SK-N-SH (cell line): ENCODE data around the gene CATSPERB. TPM values are rescaled to one million over a fixed set of nuclear protein-coding genes. Genes with fewer than 3 reads are reported as not detected.

Source experiments
- CTCF ChIA-PET: fragments of 300-600, 350-600 bp; formaldehyde crosslinking; extraction: SDS; loops from one replicate; lab custom pipeline; 2021; lab: Yijun Ruan, JAX
- POLR2A ChIA-PET: fragments of 350-600 bp; sonication (Branson Sonifier 250); formaldehyde crosslinking; extraction: SDS; loops from one replicate; lab custom pipeline; 2020; ENCODE audit warnings: antibody characterized with exemption, inconsistent platforms; lab: Yijun Ruan, JAX
- DNase-seq: peaks from one replicate; pipeline ENCODE4 v3.0.0; 2012
- H2AFZ ChIP-seq: fragments of 200-600 bp; sonication (generic); 2 replicates; pipeline ENCODE4 v1.8.1; 2016; ENCODE audit warnings: antibody characterized with exemption, mild to moderate bottlenecking, low read depth
- H3F3A ChIP-seq: fragments of 200-600 bp; sonication (generic); replicated peaks from 2 replicates; pipeline ENCODE3; 2016; ENCODE audit warnings: antibody characterized with exemption, mild to moderate bottlenecking; ENCODE audit not compliant: insufficient read depth
- H3K27ac ChIP-seq, 2 experiments: fragments of 200-500 bp in 1 of 2; fragments of 200-600 bp in 1 of 2; sonication (Bioruptor generic) in 1 of 2; sonication (generic), shearing (Covaris generic) in 1 of 2; 2 replicates each; pipeline versions ENCODE4 v1.5.1 to v1.6.1; 2014 to 2016; ENCODE audit warnings: low read depth in 2 of 2, inconsistent platforms in 1 of 2, low read length in 1 of 2, mild to moderate bottlenecking in 1 of 2, mixed read lengths in 1 of 2
- H3K27me3 ChIP-seq: fragments of 200-600 bp; sonication (generic), shearing (Covaris generic); 2 replicates; pipeline ENCODE4 v1.6.1; 2016; ENCODE audit warnings: mixed run types; ENCODE audit not compliant: insufficient read depth
- H3K36me3 ChIP-seq, 2 experiments: fragments of 200-500 bp in 1 of 2; fragments of 200-600 bp in 1 of 2; sonication (Bioruptor generic) in 1 of 2; sonication (generic) in 1 of 2; replicated peaks in 1 of 2; 2 replicates each; pipeline versions ENCODE3 to v1.5.1; 2014 to 2016; ENCODE audit warnings: low read length in 1 of 2, mild to moderate bottlenecking in 1 of 2; ENCODE audit not compliant: insufficient read depth in 2 of 2, control insufficient read depth in 1 of 2
- H3K4me1 ChIP-seq, 2 experiments: fragments of 200-500 bp in 1 of 2; fragments of 200-600 bp in 1 of 2; sonication (Bioruptor generic) in 1 of 2; sonication (generic), shearing (Covaris generic) in 1 of 2; 2 replicates each; pipeline versions ENCODE4 v1.5.1 to v1.6.1; 2014 to 2016; ENCODE audit warnings: low read depth in 1 of 2, low read length in 1 of 2, mixed run types in 1 of 2; ENCODE audit not compliant: insufficient read depth in 2 of 2, control insufficient read depth in 1 of 2
- H3K4me2 ChIP-seq: fragments of 200-600 bp; sonication (generic), shearing (Covaris generic); 2 replicates; pipeline ENCODE4 v1.6.1; 2017; ENCODE audit warnings: mixed run types
- H3K4me3 ChIP-seq, 2 experiments: fragments of 200-500 bp in 1 of 2; fragments of 200-600 bp in 1 of 2; sonication (Bioruptor generic) in 1 of 2; sonication (generic), shearing (Covaris generic) in 1 of 2; 2 replicates each; pipeline versions ENCODE4 v1.5.1 to v1.8.1; 2014 to 2016; ENCODE audit warnings: low read depth in 2 of 2, inconsistent platforms in 1 of 2, low read length in 1 of 2, mild to moderate bottlenecking in 1 of 2, mixed read lengths in 1 of 2, moderate library complexity in 1 of 2
- H3K79me2 ChIP-seq: fragments of 200-600 bp; sonication (generic); 2 replicates; pipeline ENCODE4 v1.8.1; 2017; ENCODE audit warnings: mild to moderate bottlenecking; ENCODE audit not compliant: insufficient read depth
- H3K9ac ChIP-seq: fragments of 200-600 bp; sonication (generic); 2 replicates; pipeline ENCODE4 v1.6.1; 2017; ENCODE audit warnings: mixed run types
- H3K9me2 ChIP-seq: fragments of 200-600 bp; sonication (generic); 2 replicates; pipeline ENCODE4 v1.6.1; 2017; ENCODE audit warnings: mixed run types
- H3K9me3 ChIP-seq: fragments of 200-600 bp; sonication (generic); 2 replicates; pipeline ENCODE4 v1.6.1; 2017; ENCODE audit warnings: mixed run types, mild to moderate bottlenecking, moderate library complexity
- H4K20me1 ChIP-seq: fragments of 200-600 bp; sonication (generic); 2 replicates; pipeline ENCODE4 v1.6.1; 2017; ENCODE audit warnings: mild to moderate bottlenecking, mixed run types; ENCODE audit not compliant: insufficient read depth
- CHD2 ChIP-seq: fragments of 150-350 bp; IDR thresholded peaks from 2 replicates; pipeline ENCODE4 v1.6.1; 2018; ENCODE audit warnings: low read length; ENCODE audit not compliant: partially characterized antibody
- EP300 ChIP-seq, 2 experiments: IDR thresholded peaks; 2 replicates each; pipeline versions ENCODE4 v1.4.0 to v1.6.1; 2012; ENCODE audit warnings: borderline replicate concordance in 1 of 2, low read depth in 1 of 2, low read length in 1 of 2
- EZH2phosphoT487 ChIP-seq: fragments of 200-600 bp; sonication (generic); IDR thresholded peaks from 2 replicates; pipeline ENCODE4 v1.6.1; 2017; ENCODE audit warnings: low read depth, mixed run types, mild to moderate bottlenecking, antibody characterized with exemption, moderate library complexity, borderline replicate concordance
- FOSL2 ChIP-seq: IDR thresholded peaks from 2 replicates; pipeline ENCODE4 v1.4.0; 2012; ENCODE audit warnings: low read depth, mild to moderate bottlenecking, moderate library complexity, borderline replicate concordance
- FOXJ3 ChIP-seq: sonication (generic); formaldehyde crosslinking; IDR thresholded peaks from 2 replicates; pipeline ENCODE4 v1.5.1; 2020; ENCODE audit warnings: mild to moderate bottlenecking, missing genetic modification reagents
- GATA2 ChIP-seq: sonication (generic); formaldehyde crosslinking; IDR thresholded peaks from 2 replicates; pipeline ENCODE4 v1.5.0; 2020; ENCODE audit warnings: mild to moderate bottlenecking, missing genetic modification reagents
- JUND ChIP-seq: IDR thresholded peaks from 2 replicates; pipeline ENCODE4 v1.4.0; 2012
- MEF2A ChIP-seq: IDR thresholded peaks from 2 replicates; pipeline ENCODE4 v1.4.0; 2012; ENCODE audit warnings: low read depth, borderline replicate concordance
- MXI1 ChIP-seq: IDR thresholded peaks from 2 replicates; pipeline ENCODE4 v1.6.1; 2012; ENCODE audit warnings: mild to moderate bottlenecking, low read depth, low read length, improper control_type of control experiment
- RFX5 ChIP-seq: IDR thresholded peaks from 2 replicates; pipeline ENCODE4 v1.6.1; 2012; ENCODE audit warnings: mild to moderate bottlenecking, improper control_type of control experiment, low read length
- RXRA ChIP-seq: IDR thresholded peaks from 2 replicates; pipeline ENCODE4 v1.4.0; 2012; ENCODE audit warnings: low read depth, mild to moderate bottlenecking, borderline replicate concordance
- SIN3A ChIP-seq: IDR thresholded peaks from 2 replicates; pipeline ENCODE4 v1.6.1; 2012; ENCODE audit warnings: low read depth, mild to moderate bottlenecking, low read length, moderate library complexity, borderline replicate concordance
- TAF1 ChIP-seq: IDR thresholded peaks from 2 replicates; pipeline ENCODE4 v1.6.1; 2012; ENCODE audit warnings: low read depth, mild to moderate bottlenecking, low read length, moderate library complexity, borderline replicate concordance
- YY1 ChIP-seq: IDR thresholded peaks from 2 replicates; pipeline ENCODE4 v1.4.0; 2012; ENCODE audit warnings: low read depth, mild to moderate bottlenecking
- WGBS: methylation state at CpG from one replicate; pipeline ENCODE4 v1.1.6; 2017; ENCODE audit warnings: low lambda C conversion rate; 5-methylcytosine and 5-hydroxymethylcytosine counted together
- polyA plus RNA-seq, 3 experiments: library from polyadenylated mRNA; depleted of rRNA; stranded (reverse); fragments of >200 nt; gene quantifications; 2 replicates each; pipeline ENCODE4 v1.2.3, GENCODE V29; 2012
- TF ChIP-seq, protein P1 (sequence below): fragments of 200-600 bp; sonication (generic); IDR thresholded peaks from 2 replicates; pipeline ENCODE4 v1.6.1; 2017; ENCODE audit warnings: antibody characterized with exemption, mild to moderate bottlenecking, moderate library complexity
- TF ChIP-seq, protein P2 (sequence below): fragments of 150-350 bp; IDR thresholded peaks from 2 replicates; pipeline ENCODE4 v1.6.1; 2017; ENCODE audit warnings: antibody characterized with exemption, low read length, low read depth, borderline replicate concordance
- TF ChIP-seq, protein P3 (sequence below): fragments of 150-350 bp; IDR thresholded peaks from 2 replicates; pipeline ENCODE4 v1.6.1; 2016; ENCODE audit warnings: mild to moderate bottlenecking, low read depth, low read length
- TF ChIP-seq, protein P4 (sequence below): IDR thresholded peaks from 2 replicates; pipeline ENCODE4; 2012
- TF ChIP-seq, protein P5 (sequence below): IDR thresholded peaks from 2 replicates; pipeline ENCODE4 v1.6.1; 2012; ENCODE audit warnings: mild to moderate bottlenecking, low read depth, low read length, moderate library complexity

The CATSPERB gene
- polyA plus RNA-seq, 1 of the 3 experiments (the other 2 are of a cell fraction): 0.08 TPM

DNA sequence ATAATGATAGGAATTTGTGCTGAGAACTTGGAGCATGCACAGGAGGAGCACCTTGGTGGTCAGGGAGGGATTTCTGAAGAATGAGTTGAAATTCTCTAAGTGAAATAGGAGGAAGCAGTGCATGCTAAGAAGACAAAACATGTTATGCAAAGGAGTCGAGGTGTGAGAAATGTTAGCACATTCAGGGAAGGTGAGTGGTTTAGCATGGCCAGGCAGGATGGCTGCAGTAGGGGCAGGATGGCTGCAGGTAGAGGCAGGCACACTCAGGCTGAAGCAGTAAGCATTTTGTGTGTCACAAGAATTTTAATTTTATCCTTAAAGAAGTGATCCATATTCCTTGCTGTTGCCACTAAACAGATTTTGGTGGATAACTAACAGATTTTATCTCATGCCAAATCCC is 46.3 kb downstream of the CATSPERB start (continued):
- TF ChIP-seq, protein P1, sequence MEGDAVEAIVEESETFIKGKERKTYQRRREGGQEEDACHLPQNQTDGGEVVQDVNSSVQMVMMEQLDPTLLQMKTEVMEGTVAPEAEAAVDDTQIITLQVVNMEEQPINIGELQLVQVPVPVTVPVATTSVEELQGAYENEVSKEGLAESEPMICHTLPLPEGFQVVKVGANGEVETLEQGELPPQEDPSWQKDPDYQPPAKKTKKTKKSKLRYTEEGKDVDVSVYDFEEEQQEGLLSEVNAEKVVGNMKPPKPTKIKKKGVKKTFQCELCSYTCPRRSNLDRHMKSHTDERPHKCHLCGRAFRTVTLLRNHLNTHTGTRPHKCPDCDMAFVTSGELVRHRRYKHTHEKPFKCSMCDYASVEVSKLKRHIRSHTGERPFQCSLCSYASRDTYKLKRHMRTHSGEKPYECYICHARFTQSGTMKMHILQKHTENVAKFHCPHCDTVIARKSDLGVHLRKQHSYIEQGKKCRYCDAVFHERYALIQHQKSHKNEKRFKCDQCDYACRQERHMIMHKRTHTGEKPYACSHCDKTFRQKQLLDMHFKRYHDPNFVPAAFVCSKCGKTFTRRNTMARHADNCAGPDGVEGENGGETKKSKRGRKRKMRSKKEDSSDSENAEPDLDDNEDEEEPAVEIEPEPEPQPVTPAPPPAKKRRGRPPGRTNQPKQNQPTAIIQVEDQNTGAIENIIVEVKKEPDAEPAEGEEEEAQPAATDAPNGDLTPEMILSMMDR: no peak
- TF ChIP-seq RXRA (no peak), SIN3A (no peak), YY1 (no peak), CHD2 (no peak), RFX5 (no peak)
- TF ChIP-seq, all 33 proteins: peak for 0

DNA sequence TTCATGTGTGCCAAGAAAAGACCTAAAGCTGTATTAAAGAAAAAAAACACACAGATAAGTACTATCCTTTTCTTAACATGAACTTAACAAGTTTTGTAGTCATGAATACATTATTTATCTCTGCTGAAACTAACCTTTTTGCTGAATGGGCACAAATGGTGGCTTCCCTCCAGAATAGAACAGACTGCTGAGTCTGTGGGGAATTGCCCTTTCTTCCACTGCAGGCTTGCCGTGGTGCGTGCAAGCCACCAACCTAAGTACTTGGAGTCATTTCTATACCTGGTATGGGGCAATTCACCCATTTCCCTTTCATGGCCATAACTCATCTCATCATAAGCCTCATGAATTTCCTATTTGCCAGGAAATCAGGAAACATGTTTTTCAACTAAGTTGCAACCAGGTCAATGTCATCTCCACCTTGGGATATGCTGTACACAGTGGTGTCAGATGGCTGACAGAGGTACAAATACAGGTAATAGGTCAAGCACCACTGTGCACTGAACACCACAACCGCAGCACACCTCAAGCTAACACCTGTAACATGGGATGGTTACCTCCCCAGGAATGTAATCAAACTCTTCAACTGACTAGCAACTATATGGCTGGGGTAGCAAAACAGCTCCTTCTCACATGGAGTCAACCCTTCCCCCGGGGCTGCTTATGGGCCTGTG is 49.9 kb downstream of the CATSPERB start:
- Histone ChIP-seq H3K9me2 (no peaks in the 10 kb centered on the region), H3K79me2 (no peaks in the 10 kb centered on the region), H4K20me1 (no peaks in the 10 kb centered on the region), H3K4me3 (no peak overlapping the region), H3K4me2 (no peak overlapping the region), H3K9ac (no peak overlapping the region), H3K27ac (no peak overlapping the region), H3K27me3 (no peaks in the 10 kb centered on the region), H2AFZ (no peak overlapping the region), H3K4me1 (no peaks in the 10 kb centered on the region), H3K36me3 (no peaks in the 10 kb centered on the region), H3F3A (no peaks in the 10 kb centered on the region), H3K9me3 (no peaks in the 10 kb centered on the region; the same call in 1 of the 2 replicates)
- DNase-seq: no peak
- POLR2A ChIA-PET: no interaction called here
- 10% methylated on average over 3 of the region's 4 CpGs for WGBS
- CTCF ChIA-PET: no interaction called here
- TF ChIP-seq EZH2phosphoT487: no peak
- TF ChIP-seq RFX5: no peak
- no peak for TF ChIP-seq EP300 (IDR thresholded peaks at IDR 0.05; ENCODE audit: borderline replicate concordance in 1 of 2, low read depth in 1 of 2, low read length in 1 of 2)
- TF ChIP-seq, protein P2, sequence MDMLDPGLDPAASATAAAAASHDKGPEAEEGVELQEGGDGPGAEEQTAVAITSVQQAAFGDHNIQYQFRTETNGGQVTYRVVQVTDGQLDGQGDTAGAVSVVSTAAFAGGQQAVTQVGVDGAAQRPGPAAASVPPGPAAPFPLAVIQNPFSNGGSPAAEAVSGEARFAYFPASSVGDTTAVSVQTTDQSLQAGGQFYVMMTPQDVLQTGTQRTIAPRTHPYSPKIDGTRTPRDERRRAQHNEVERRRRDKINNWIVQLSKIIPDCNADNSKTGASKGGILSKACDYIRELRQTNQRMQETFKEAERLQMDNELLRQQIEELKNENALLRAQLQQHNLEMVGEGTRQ: no peak
- TF ChIP-seq FOSL2: no peak
- TF ChIP-seq, protein P3, sequence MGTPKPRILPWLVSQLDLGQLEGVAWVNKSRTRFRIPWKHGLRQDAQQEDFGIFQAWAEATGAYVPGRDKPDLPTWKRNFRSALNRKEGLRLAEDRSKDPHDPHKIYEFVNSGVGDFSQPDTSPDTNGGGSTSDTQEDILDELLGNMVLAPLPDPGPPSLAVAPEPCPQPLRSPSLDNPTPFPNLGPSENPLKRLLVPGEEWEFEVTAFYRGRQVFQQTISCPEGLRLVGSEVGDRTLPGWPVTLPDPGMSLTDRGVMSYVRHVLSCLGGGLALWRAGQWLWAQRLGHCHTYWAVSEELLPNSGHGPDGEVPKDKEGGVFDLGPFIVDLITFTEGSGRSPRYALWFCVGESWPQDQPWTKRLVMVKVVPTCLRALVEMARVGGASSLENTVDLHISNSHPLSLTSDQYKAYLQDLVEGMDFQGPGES: no peak
- TF ChIP-seq GATA2 (CRISPR knock-in tag): no peak
- TF ChIP-seq MEF2A: no peak
- TF ChIP-seq, protein P1: no peak
- no peak for TF ChIP-seq FOXJ3 (CRISPR knock-in tag)
- TF ChIP-seq, protein P4, sequence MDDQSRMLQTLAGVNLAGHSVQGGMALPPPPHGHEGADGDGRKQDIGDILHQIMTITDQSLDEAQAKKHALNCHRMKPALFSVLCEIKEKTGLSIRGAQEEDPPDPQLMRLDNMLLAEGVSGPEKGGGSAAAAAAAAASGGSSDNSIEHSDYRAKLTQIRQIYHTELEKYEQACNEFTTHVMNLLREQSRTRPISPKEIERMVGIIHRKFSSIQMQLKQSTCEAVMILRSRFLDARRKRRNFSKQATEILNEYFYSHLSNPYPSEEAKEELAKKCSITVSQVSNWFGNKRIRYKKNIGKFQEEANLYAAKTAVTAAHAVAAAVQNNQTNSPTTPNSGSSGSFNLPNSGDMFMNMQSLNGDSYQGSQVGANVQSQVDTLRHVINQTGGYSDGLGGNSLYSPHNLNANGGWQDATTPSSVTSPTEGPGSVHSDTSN: no peak
- TF ChIP-seq TAF1: no peak
- TF ChIP-seq, protein P5, sequence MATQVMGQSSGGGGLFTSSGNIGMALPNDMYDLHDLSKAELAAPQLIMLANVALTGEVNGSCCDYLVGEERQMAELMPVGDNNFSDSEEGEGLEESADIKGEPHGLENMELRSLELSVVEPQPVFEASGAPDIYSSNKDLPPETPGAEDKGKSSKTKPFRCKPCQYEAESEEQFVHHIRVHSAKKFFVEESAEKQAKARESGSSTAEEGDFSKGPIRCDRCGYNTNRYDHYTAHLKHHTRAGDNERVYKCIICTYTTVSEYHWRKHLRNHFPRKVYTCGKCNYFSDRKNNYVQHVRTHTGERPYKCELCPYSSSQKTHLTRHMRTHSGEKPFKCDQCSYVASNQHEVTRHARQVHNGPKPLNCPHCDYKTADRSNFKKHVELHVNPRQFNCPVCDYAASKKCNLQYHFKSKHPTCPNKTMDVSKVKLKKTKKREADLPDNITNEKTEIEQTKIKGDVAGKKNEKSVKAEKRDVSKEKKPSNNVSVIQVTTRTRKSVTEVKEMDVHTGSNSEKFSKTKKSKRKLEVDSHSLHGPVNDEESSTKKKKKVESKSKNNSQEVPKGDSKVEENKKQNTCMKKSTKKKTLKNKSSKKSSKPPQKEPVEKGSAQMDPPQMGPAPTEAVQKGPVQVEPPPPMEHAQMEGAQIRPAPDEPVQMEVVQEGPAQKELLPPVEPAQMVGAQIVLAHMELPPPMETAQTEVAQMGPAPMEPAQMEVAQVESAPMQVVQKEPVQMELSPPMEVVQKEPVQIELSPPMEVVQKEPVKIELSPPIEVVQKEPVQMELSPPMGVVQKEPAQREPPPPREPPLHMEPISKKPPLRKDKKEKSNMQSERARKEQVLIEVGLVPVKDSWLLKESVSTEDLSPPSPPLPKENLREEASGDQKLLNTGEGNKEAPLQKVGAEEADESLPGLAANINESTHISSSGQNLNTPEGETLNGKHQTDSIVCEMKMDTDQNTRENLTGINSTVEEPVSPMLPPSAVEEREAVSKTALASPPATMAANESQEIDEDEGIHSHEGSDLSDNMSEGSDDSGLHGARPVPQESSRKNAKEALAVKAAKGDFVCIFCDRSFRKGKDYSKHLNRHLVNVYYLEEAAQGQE: no peak
- TF ChIP-seq JUND: no peak
- TF ChIP-seq MXI1: no peak
